H9 (cell line): ENCODE results near the gene SASS6. TPM values are rescaled to one million over a fixed set of nuclear protein-coding genes. Genes with fewer than 3 reads are reported as not detected.

Experiments used
- DNase-seq: peaks from one replicate; pipeline ENCODE4 v3.0.0-alpha.2; 2017
- H2AFZ ChIP-seq: one replicate; pipeline ENCODE4 v1.6.1; 2013; ENCODE audit warnings: mild to moderate bottlenecking, low read length, control low read depth, moderate library complexity
- H2AK5ac ChIP-seq: 2 replicates; pipeline ENCODE4 v1.6.1; 2013; ENCODE audit warnings: low read length, control low read depth, mixed read lengths; ENCODE audit not compliant: insufficient read length
- H2BK120ac ChIP-seq: one replicate; pipeline ENCODE4 v1.6.1; 2013; ENCODE audit warnings: low read depth, mild to moderate bottlenecking, low read length, control low read depth, inconsistent platforms; ENCODE audit not compliant: poor library complexity, severe bottlenecking
- H2BK12ac ChIP-seq: 2 replicates; pipeline ENCODE4 v1.6.1; 2013; ENCODE audit warnings: low read length, control low read depth, mixed read lengths, low read depth; ENCODE audit not compliant: insufficient read length
- H2BK15ac ChIP-seq: 2 replicates; pipeline ENCODE4 v1.6.1; 2013; ENCODE audit warnings: low read depth, low read length, control low read depth
- H2BK20ac ChIP-seq: one replicate; pipeline ENCODE4 v1.6.1; 2013; ENCODE audit warnings: low read depth, mild to moderate bottlenecking, low read length, control low read depth, inconsistent platforms; ENCODE audit not compliant: poor library complexity, severe bottlenecking
- H2BK5ac ChIP-seq: 2 replicates; pipeline ENCODE4 v1.6.1; 2013; ENCODE audit warnings: low read length, control low read depth, mixed read lengths; ENCODE audit not compliant: insufficient read length
- H3K14ac ChIP-seq: 2 replicates; pipeline ENCODE4 v1.6.1; 2013; ENCODE audit warnings: low read length, control low read depth; ENCODE audit not compliant: insufficient read depth
- H3K18ac ChIP-seq: 2 replicates; pipeline ENCODE4 v1.6.1; 2013; ENCODE audit warnings: low read depth, mild to moderate bottlenecking, mixed read lengths, low read length, control low read depth; ENCODE audit not compliant: insufficient read length
- H3K23ac ChIP-seq: 2 replicates; pipeline ENCODE4 v1.6.1; 2013; ENCODE audit warnings: low read length, control low read depth, mixed read lengths, low read depth; ENCODE audit not compliant: insufficient read length
- H3K23me2 ChIP-seq: 2 replicates; pipeline ENCODE4 v1.6.1; 2013; ENCODE audit warnings: low read depth, mild to moderate bottlenecking, mixed read lengths, low read length, control low read depth; ENCODE audit not compliant: insufficient read length, poor library complexity, severe bottlenecking
- H3K27ac ChIP-seq: 2 replicates; pipeline ENCODE4 v1.5.1; 2013; ENCODE audit warnings: low read length, control low read depth, mixed read lengths, low read depth; ENCODE audit not compliant: insufficient read length
- H3K27me3 ChIP-seq: 2 replicates; pipeline ENCODE4 v1.6.1; 2013; ENCODE audit warnings: low read length, control low read depth, inconsistent platforms; ENCODE audit not compliant: insufficient read depth
- H3K4ac ChIP-seq: 2 replicates; pipeline ENCODE4 v1.6.1; 2013; ENCODE audit warnings: low read depth, mild to moderate bottlenecking, control low read depth, inconsistent platforms, low read length, moderate library complexity
- H3K4me1 ChIP-seq: 2 replicates; pipeline ENCODE4 v1.6.1; 2013; ENCODE audit warnings: low read length, control low read depth, inconsistent platforms; ENCODE audit not compliant: insufficient read depth
- H3K4me2 ChIP-seq: 2 replicates; pipeline ENCODE4 v1.6.1; 2013; ENCODE audit warnings: low read length, control low read depth, mixed read lengths; ENCODE audit not compliant: insufficient read length, insufficient read depth
- H3K56ac ChIP-seq: 2 replicates; pipeline ENCODE4 v1.6.1; 2013; ENCODE audit warnings: low read depth, mild to moderate bottlenecking, mixed read lengths, low read length, control low read depth; ENCODE audit not compliant: insufficient read length
- H3K79me1 ChIP-seq: 2 replicates; pipeline ENCODE4 v1.6.1; 2013; ENCODE audit warnings: low read depth, mild to moderate bottlenecking, moderate library complexity, low read length, control low read depth, inconsistent platforms; ENCODE audit not compliant: insufficient read depth, poor library complexity, severe bottlenecking
- H3K79me2 ChIP-seq: 2 replicates; pipeline ENCODE4 v1.6.1; 2013; ENCODE audit warnings: low read length, control low read depth, inconsistent platforms; ENCODE audit not compliant: insufficient read depth
- H3K9ac ChIP-seq: 2 replicates; pipeline ENCODE4 v1.6.1; 2013; ENCODE audit warnings: low read length, control low read depth, mixed read lengths; ENCODE audit not compliant: insufficient read length; ENCODE audit errors: extremely low read depth
- H3K9me3 ChIP-seq: one replicate; pipeline ENCODE4 v1.6.1; 2013; ENCODE audit warnings: low read depth, low read length, inconsistent platforms; ENCODE audit not compliant: control insufficient read depth
- H3T11ph ChIP-seq: one replicate; pipeline ENCODE4 v1.6.1; 2013; ENCODE audit warnings: mild to moderate bottlenecking, low read length, control low read depth, inconsistent platforms
- H4K20me1 ChIP-seq: one replicate; pipeline ENCODE4 v1.6.1; 2013; ENCODE audit not compliant: control insufficient read depth, insufficient read length, insufficient read depth
- H4K5ac ChIP-seq: 2 replicates; pipeline ENCODE4 v1.6.1; 2013; ENCODE audit warnings: low read depth, mild to moderate bottlenecking, mixed read lengths, low read length, control low read depth; ENCODE audit not compliant: insufficient read length
- H4K8ac ChIP-seq: replicated peaks from 2 replicates; pipeline ENCODE4 v1.6.1; 2013; ENCODE audit warnings: low read length, control low read depth, mixed read lengths, low read depth; ENCODE audit not compliant: insufficient read length
- H4K91ac ChIP-seq: 2 replicates; pipeline ENCODE4 v1.6.1; 2013; ENCODE audit warnings: low read depth, mild to moderate bottlenecking, moderate library complexity, mixed read lengths, low read length, control low read depth; ENCODE audit not compliant: insufficient read length
- H3K27ac Mint-ChIP-seq, 3 experiments: 2 replicates in 2 of 3; 3 replicates in 1 of 3; pipeline ENCODE4 v1.8.0; 2020 to 2021; ENCODE audit warnings: mixed read lengths in 3 of 3, mild to moderate bottlenecking in 1 of 3, moderate library complexity in 1 of 3
- H3K27me3 Mint-ChIP-seq: 2 replicates; pipeline ENCODE4 v1.8.0; 2021; ENCODE audit warnings: low read depth, mild to moderate bottlenecking, moderate library complexity, mixed read lengths
- H3K36me3 Mint-ChIP-seq, 3 experiments: 2 replicates in 2 of 3; 3 replicates in 1 of 3; pipeline ENCODE4 v1.8.0; 2020 to 2021; ENCODE audit warnings: low read depth in 3 of 3, mixed read lengths in 3 of 3; ENCODE audit not compliant: insufficient read depth in 1 of 3
- H3K4me1 Mint-ChIP-seq, 2 experiments: 2 replicates each; pipeline ENCODE4 v1.8.0; 2020; ENCODE audit warnings: mixed read lengths in 2 of 2
- H3K4me3 Mint-ChIP-seq, 2 experiments: 2 replicates in 1 of 2; 3 replicates in 1 of 2; pipeline ENCODE4 v1.8.0; 2020 to 2021; ENCODE audit warnings: mild to moderate bottlenecking in 2 of 2, mixed read lengths in 2 of 2, moderate library complexity in 1 of 2
- H3K9me3 Mint-ChIP-seq, 2 experiments: 2 replicates in 1 of 2; 3 replicates in 1 of 2; pipeline ENCODE4 v1.8.0; 2020; ENCODE audit warnings: mild to moderate bottlenecking in 2 of 2, mixed read lengths in 2 of 2, moderate library complexity in 1 of 2
- CTCF ChIP-seq: fragments of 200-600 bp; sonication (generic); conservative IDR thresholded peaks from 3 replicates; pipeline ENCODE4 v1.8.0; 2021; ENCODE audit warnings: antibody characterized with exemption, mild to moderate bottlenecking
- WGBS: extraction: QIAGEN DNeasy Blood & Tissue Kit; methylation state at CpG from one replicate; pipeline ENCODE4 v1.1.7; 2013; ENCODE audit warnings: missing lambda C conversion rate, low lambda C conversion rate, mixed read lengths; ENCODE audit not compliant: insufficient read length; ENCODE audit errors: extremely low coverage; 5-methylcytosine and 5-hydroxymethylcytosine counted together
- total RNA-seq: library from RNA; stranded (reverse); gene quantifications from 2 replicates; pipeline ENCODE4 v1.2.1, GENCODE V29; 2021

The SASS6 gene
- total RNA-seq, 1 experiment from 2014 or later: 15.2 TPM

DNA sequence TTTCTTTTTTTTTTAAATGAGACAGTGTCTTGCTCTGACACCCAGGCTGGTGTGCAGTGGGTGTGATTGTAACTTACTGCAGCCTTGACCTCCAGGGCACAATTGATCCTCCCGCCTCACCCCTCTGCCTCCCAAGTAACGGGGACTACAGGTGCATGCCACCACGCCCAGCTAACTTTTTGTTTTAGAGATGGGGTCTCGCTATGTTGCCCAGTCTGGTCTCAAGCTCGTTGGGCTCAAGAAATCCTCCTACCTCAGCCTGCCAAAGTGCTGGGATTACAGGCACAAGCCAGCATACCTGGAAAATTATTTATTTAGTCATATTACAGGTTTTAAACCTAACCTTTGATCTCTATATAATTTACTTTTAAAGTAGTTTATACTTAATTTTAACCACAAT lies 32.0 kb upstream of the SASS6 start:
- H3K23ac ChIP-seq: no peak overlapping the region
- H2BK120ac ChIP-seq: no peak overlapping the region
- no peak overlapping the region for H3K9ac ChIP-seq
- no peaks in the 10 kb centered on the region for H3K79me1 ChIP-seq
- no peak for DNase-seq
- no peak overlapping the region for H4K8ac ChIP-seq
- H2BK5ac ChIP-seq: no peak overlapping the region
- H3K79me2 ChIP-seq: no peaks in the 10 kb centered on the region
- WGBS: no CpG with 5 or more reads among the region's 5 CpGs
- Mint-ChIP-seq H3K36me3 (no peaks in the 10 kb centered on the region), H3K27ac (no peak overlapping the region), H3K27me3 (no peaks in the 10 kb centered on the region), H3K9me3 (no peaks in the 10 kb centered on the region), H3K4me3 (no peak overlapping the region), H3K4me1 (peaks cover 4 to 5% of the 10 kb centered on the region in 2 experiments)
- no peaks in the 10 kb centered on the region for H3K23me2 ChIP-seq
- H3K27me3 ChIP-seq: no peaks in the 10 kb centered on the region
- H4K20me1 ChIP-seq: no peaks in the 10 kb centered on the region
- H3K4me1 ChIP-seq: no peaks in the 10 kb centered on the region
- H3K14ac ChIP-seq: no peak overlapping the region
- H3K56ac ChIP-seq: no peak overlapping the region
- H3K18ac ChIP-seq: no peak overlapping the region
- no peak for TF ChIP-seq CTCF
- no peak overlapping the region for H2AFZ ChIP-seq
- H3K9me3 ChIP-seq: no peaks in the 10 kb centered on the region
- no peak overlapping the region for H3K4me2 ChIP-seq
- H3T11ph ChIP-seq: no peak overlapping the region
- no peak overlapping the region for H2BK15ac ChIP-seq
- H2BK20ac ChIP-seq: no peak overlapping the region
- no peak overlapping the region for H2BK12ac ChIP-seq
- H4K5ac ChIP-seq: no peak overlapping the region
- no peak overlapping the region for H3K27ac ChIP-seq
- no peak overlapping the region for H3K4ac ChIP-seq
- H2AK5ac ChIP-seq: no peak overlapping the region
- no peak overlapping the region for H4K91ac ChIP-seq
